HFF-Myc (cell line): ENCODE data around the gene ZNF716.

Experiments used
- DNase-seq: peaks from one replicate; pipeline ENCODE4 v3.0.0-alpha.2; 2011; ENCODE audit warnings: low read depth; ENCODE audit errors: extremely low read depth
- H3K4me3 ChIP-seq: replicated peaks from 2 replicates; pipeline ENCODE4 v1.5.1; 2011; ENCODE audit warnings: low read depth, mild to moderate bottlenecking, control low read depth, low read length
- CTCF ChIP-seq: IDR thresholded peaks from 2 replicates; pipeline ENCODE4 v1.5.1; 2012; ENCODE audit warnings: mild to moderate bottlenecking, low read depth, low read length, control low read depth; ENCODE audit errors: missing control alignments

The ZNF716 gene

GRCh38 chr7:57425969-57426628 is 23.9 kb upstream of the ZNF716 start:
- TF ChIP-seq CTCF, result peak; percentile 21
- H3K4me3 ChIP-seq, result no peak overlapping the region
- no peak for DNase-seq

- no peak for DNase-seq
- TF ChIP-seq CTCF, result no peak
- H3K4me3 ChIP-seq, result no peak overlapping the region
These were observed 23.4 kb upstream of the ZNF716 start for GRCh38 chr7:57426629-57427003.

GRCh38 chr7:57427146-57427545 is 22.8 kb upstream of the ZNF716 start:
- no peak overlapping the region for H3K4me3 ChIP-seq
- no peak for DNase-seq
- TF ChIP-seq CTCF, result no peak

GRCh38 chr7:57427594-57427993 is 22.4 kb upstream of the ZNF716 start:
- no peak overlapping the region for H3K4me3 ChIP-seq
- TF ChIP-seq CTCF, result no peak

GRCh38 chr7:57432583-57432982 is 17.4 kb upstream of the ZNF716 start:
- no peak for TF ChIP-seq CTCF
- no peak for DNase-seq

More at GRCh38 chr7:57427594-57427993, 22.4 kb upstream of the ZNF716 start:
- DNase-seq, result no peak

GRCh38 chr7:57437581-57437980 is 12.4 kb upstream of the ZNF716 start:
- DNase-seq, result no peak
- no peak for TF ChIP-seq CTCF
- no peak overlapping the region for H3K4me3 ChIP-seq

More at GRCh38 chr7:57432583-57432982, 17.4 kb upstream of the ZNF716 start:
- no peak overlapping the region for H3K4me3 ChIP-seq

- DNase-seq, result no peak
- no peak for TF ChIP-seq CTCF
- H3K4me3 ChIP-seq, result no peak overlapping the region
These were observed 11.7 kb upstream of the ZNF716 start for GRCh38 chr7:57438244-57438643.
